Glomerular endothelial cell (primary cell): Measurements from ENCODE around the gene RNF212. TPM values are rescaled to one million over a fixed set of nuclear protein-coding genes. Genes with fewer than 3 reads are reported as not detected.

ENCODE experiments used
- DNase-seq: peaks from one replicate; pipeline ENCODE4 v3.0.0-alpha.2; 2011; ENCODE audit warnings: low read depth, low spot score; ENCODE audit errors: extremely low read depth
- total RNA-seq: library from RNA; depleted of rRNA; stranded (reverse); fragments of >200 nt; gene quantifications from 2 replicates; pipeline ENCODE4 v1.2.3, GENCODE V29; 2015

Gene RNF212
- total RNA-seq, 1 donor from 2014 or later: 4.9 TPM

DNA sequence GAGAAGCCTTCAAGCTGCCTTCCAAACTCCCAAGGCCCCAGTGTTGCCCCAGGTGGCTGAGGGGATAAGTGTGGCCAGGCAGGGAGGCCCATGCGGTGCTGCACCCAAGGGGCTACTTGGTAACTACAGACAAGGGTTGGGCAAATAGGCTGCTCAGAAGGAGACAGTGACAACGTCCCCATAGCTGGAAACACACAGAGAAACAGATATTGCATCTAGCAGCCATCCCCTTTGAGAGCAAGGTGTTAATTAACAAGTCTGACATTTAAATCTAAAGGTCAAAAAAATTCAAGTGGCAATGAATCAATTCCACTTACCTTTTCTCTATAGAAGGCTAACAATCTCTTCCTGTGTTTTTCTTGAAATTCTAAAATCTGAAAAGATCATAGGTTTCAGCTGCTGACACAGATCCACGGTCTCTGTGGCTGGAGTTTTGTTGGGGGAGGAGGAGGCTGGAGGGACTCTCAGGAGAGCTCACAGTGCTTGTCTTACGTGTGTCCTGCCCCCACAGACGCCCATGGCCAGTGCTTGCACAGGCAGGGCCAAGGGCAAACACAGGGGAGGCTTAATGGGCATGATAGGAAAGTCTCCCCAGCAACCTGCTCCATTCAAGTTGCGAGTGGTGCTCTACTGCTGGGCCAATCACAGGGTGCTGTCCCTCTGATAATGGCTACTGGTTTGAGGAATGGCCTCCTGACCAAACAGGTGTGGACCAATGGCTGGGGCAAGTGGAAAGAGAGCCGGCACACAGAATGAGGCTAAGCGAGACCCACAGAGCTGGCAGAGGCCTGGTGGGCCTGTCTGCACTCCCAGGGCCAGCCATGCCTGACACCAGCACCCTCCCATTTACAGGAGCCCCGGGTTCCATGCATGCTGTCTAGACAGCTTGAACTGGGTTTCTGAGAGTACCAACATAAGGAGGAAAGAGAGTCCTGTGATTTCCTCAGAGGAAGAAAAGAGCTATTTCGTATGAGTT is 22.6 kb downstream of the RNF212 start:
- no peak for DNase-seq

DNA sequence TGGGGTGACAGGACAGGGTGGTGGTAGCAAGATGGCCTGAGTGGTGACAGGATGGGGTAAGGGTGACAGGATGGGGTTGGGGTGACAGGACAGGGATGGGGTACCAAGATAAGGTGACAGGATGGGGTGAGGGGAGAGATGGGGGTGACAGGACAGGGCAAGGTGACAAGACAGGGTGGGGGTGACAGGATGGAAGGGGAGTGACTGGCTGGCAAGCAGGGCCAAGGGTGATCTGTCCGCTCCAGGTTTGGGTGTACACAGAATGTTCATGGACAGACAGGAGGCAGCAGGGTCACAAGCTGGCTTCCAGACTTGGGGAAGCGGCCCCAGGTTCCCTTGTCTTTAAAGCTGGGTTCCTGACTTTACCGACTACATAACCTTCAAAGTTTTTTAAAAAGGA is 23.3 kb downstream of the RNF212 start:
- no peak for DNase-seq

DNA sequence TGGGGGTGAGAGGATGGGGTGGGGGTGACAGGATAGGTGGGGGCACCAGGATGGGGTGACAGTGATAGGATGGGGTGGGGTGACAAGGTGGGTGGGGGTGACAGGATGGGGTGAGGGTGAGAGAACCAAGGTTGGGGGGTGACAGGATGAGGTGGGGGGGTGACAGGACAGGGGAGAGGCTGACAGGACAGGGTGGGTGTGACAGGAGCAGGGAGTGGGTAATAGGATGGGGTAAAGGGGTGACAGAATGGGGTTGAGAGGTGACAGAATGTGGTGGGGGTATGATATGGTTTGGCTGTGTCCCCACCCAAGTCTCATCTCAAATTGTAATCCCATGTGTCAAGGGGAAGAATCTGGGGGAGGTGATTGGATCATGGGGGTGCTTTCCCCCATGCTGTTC is 26.0 kb downstream of the RNF212 start:
- no peak for DNase-seq

DNA sequence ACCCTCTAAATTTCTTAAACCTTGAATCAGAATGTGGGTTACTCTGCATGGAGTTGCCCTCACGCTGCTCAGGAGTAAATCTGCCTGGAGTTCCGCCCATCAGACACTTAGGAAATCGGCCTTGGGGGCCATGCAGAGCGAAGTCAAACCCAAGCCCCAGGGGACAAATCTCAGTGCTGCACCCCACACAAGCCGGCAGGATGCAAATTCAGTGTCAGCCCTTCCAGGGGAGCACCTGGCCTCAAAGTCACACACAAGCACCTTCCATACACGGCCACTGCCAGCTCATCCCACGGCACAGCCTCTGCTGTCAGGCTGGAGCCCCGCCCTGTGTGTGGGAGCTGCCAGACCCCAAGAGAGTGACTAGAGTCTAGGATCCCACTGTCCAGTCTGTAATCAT is 27.4 kb downstream of the RNF212 start:
- DNase-seq: no peak

DNA sequence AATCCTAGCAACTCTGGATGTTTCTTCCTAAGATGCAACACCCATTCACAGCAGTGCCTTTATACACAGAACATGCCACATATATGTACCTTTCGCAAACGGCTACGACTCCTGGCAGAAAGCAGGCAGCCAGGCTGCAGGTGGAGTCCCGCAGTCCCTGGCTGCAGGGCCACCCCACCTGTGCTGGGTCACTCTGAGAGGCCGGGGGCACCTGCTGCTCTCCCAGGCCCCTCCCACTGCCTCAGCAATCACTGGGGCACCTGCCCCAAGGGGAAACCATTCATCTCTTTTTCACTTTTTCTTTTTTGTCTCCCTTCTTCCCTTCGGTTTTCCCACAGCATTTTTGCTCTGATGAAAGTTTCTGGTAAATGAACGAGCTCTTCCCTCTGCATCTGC is 28.0 kb downstream of the RNF212 start:
- no peak for DNase-seq

DNA sequence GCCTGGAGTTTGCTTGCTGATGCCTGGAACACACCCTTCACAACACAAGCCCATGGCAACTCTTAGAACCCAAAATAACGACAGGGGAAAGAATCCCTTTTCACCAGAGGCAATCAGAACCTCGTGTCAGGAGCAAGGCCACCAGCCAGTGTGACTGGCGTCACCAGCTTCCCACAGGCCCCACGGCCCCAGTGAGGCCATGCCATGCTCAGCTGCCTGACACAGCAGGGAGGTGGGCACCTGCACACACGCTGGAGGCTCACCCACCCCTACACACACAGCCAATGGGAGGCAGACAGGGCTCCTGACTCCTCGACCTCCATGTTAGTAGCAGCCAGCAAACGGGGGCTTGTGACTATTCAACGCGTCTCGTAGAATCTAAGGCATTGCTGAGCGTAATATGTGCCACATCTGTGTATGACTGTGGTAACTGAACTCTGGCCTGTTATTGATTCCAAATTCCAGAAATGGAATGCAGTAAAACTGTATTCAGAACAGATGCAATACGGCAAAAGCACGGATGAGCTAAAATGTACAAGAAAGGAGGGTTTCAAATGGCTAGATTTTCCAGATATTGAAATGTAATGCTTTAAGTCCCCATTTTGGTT is 28.5 kb downstream of the RNF212 start:
- no peak for DNase-seq

DNA sequence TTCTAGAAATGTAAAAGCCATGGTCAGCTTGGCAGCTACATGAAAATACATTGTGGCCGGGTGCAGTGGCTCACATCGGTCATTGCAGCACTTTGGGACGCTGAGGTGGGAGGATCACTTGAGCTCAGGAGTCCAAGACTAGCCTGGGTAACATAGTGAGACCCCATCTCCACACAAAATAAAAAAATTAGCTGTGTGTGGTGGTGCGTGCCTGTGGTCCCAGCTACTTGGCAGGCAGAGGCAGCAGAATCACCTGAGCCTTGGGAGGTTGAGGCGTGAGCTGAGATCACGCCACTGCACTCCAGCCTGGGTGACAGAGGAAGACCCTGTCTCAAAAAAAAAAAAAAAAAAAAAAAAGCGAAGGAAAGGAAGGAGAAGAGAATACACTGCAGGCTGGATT is 29.0 kb downstream of the RNF212 start:
- no peak for DNase-seq

DNA sequence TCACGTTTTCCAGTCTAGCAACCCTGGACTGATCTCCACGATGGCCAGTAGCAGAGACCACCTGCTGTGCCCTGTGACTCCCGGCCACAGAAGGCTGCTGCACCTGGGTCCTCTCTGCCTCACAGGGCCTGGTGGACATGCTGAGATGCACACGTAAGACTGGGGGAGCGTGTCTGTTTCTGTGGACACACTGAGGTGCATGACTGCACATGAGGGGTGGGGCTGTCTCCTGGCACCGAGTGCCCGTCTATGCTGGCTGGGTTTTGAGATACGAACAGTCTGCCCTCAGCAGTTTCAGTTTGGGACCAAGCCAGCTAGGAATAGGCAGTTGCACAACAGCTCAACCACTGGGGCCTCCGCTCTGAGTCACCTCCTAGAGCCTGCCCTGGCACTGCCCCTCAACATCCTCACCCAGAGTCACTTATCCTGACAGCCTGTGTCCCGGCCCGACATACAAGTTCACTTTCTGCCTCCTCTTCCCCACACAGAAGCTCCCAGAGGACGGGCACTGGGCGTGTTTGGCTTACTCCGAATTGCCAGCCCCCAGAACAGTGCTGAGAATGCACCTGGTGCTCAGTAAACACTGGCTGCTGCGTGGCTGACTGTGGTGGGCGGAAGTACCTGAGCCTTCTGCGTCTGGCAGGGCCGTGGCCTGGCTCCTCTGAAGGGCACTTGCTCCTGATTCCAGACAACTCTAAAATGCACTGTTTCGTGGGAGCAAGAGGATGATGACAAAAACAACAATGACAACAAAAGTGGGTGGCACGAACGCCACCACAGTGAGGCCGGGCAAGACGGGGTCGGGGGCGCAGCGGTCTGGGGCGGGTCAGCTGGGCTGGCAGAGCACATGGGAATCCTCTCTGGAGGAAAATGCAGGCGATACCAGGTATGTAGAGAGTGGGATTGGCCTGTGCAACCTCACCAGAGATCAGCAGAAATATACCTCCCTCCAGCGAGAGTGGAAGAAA is 30.9 kb downstream of the RNF212 start:
- no peak for DNase-seq

DNA sequence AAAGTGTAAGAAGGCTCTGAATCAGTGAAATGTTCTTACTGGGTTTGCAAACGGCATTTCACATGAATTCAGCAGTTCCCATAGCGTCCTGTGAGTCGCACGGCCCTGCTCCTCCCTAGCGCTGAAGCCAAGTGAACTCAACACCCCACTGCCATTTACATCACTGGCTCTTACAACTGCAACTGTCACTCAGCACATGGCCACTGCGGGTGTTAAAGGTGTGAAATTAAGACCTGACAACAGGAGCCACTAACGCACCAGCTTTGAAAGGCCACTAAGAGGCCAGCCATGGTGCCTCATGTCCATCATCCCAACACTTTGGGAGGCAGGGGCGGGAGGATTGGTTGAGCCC is 31.7 kb downstream of the RNF212 start:
- no peak for DNase-seq

DNA sequence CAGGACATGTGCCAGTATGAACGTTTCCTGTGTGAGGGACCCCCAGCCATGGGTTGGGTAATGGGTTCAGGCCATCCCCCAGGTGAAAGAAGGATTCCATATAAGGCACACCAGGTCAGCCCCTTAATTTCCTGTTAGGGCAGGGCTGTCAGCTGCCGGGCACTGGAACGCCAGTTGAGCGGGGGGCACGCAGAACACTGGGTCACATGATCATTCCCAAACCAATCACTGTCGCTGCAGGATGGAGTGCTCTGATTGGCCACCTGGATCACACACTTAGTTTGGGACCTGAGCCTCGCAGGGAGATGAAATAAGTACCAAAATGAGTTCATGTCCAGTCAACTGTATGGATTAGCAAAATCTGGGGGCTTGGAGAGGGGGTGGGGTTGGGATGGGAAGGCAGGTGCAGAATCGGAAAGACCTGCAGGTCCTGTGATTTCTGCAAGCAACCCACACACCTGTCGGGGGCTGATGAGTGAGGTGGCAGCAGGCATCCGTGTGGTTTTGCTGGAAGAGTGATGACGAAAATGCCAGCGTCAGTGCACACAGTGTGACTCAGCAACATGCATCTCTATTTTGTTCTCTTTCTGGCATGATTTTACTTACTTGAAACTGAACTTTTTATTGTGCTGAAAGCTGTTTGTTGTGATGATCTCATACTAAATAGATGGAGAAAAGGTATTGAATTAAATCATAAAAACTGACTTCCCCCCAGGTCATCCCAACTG is 32.2 kb downstream of the RNF212 start:
- DNase-seq: no peak

DNA sequence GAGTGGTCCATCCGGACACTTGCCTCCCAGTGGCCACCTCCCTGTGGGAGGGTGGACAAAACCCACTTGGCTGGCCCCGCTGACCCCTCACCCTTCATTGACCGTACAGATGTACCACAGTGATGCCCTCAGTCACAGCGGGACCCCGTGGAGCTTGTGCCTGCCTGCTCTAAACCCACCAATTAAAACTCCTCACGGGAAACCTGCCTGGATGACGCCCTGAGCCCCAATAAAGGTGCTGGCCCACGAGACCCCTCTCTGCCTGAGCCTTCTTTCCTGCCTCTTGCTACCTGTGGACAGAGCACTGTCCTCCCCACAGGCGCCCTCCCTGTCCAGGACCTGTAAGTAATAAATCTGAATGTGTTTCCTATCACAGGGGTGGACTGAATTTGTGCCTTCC is 32.9 kb downstream of the RNF212 start:
- no peak for DNase-seq

DNA sequence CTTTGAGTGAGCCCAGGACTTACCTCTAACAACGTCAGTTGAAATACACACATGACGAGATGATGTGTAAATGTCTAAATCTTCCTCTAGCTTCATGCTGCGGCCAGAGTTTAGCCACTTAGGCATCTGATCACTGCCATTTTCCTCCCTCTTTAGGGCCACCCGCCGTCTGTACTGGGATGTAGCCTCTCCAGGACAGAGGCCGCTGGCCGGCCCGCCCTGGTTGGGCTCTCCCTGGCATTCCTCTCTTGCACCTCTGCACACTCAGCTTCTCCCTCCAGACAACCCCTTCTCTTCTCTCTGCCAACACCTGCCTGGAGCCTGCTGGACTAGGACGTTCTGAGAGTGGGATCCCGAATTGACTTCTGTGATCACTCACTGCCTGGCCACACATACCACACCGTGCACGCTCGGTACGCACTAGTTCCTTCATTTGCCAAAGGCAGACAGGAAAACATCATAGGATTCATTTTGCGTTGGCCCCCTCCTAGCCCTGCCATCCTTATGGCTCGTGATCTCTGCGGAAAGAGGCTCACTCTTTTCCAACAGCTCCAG is 33.6 kb downstream of the RNF212 start:
- DNase-seq: no peak

DNA sequence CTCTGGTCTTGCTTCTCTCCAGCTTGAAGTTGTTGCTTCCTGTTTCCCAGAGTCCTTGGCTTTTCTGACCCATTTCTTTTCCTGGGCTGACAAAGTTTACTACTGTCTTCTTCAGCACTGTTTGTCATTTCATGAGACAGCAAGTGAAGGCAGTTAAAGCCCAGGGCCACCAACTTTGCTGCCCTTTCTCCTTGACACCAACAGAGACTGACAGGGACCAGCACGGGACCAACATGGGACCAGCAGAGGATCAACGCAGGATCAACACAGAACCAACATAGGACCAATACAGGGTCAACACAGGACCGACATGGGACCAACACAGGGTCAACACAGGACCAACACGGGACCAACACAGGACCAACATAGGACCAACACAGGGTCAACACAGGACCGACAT is 34.9 kb downstream of the RNF212 start:
- DNase-seq: no peak

DNA sequence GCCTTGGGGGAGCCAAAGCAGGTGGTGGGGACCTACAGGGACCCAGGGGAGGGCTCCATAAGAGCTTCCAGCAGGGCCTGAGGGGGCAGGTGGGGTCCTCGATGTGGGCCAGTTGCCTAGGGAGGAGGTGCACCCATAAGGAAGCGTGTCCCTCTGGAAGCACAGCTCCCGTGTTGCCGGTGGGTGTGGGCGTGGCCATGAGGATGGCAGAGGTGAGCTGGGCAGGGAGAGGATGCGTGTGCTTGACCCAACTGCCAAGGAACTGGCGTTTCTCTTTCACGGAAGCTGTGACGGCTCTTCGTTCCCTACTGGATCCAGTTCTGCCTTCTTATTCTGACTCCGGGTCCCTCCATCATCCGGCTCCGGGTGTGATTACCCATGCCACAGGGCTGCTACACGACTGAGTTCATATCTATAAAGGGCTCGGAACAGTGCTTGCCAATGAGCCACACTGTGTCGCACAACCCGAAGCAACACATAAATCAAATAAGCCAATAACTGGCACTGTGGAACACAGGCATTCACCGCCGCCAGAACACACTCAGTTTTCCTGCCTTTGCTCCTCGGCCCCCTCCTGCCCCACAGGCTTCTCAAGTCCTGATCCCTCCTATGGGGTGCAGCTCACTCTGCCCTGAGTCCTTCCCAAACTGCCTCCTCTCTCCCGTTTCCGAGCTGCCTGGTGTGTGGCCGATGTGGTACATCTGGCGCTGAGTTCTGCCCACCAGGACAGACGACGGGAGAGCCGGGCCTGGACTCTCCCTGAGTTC is 35.5 kb downstream of the RNF212 start:
- no peak for DNase-seq

DNA sequence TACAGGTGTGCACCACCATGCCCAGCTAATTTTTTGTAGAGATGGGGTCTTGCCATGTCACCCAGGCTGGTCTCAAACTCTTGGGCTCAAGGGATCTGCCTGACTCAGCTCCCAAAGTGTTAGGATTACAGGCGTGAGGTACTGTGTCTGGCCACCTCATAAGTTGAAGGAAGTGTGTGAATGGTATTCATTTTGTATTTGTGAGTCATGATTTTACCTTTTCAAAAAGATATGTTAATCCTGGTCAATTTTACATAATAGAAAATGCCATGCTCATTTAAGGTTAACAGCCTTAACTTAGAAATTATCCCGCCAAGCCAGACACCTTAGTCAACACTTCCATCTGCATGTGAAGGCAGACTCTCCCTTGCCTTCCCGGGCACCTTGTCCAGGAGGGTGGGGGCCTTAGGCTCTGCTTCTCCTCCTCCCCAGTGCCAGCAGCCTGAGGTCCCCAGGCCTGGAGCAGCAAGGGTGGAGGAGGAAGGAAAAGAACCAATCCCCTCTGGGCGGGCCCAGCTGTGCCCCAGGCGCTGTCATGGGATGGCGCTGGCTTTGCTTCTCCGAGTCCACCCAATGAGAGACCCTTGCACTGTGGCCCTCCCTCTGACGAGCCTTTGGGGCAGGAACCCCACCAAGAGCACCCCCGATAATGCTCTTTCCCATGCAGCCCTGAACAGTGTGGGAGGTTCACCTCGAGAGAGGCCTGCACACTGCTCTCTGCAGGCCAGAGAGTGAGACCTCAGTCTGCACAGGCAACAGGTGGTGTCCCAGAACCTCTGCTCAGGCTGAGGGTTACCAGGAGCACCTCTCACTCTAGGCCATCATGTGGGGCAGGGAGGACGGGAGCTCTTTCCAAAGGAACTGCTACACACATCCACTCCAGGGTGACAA is 37.3 kb downstream of the RNF212 start:
- no peak for DNase-seq

DNA sequence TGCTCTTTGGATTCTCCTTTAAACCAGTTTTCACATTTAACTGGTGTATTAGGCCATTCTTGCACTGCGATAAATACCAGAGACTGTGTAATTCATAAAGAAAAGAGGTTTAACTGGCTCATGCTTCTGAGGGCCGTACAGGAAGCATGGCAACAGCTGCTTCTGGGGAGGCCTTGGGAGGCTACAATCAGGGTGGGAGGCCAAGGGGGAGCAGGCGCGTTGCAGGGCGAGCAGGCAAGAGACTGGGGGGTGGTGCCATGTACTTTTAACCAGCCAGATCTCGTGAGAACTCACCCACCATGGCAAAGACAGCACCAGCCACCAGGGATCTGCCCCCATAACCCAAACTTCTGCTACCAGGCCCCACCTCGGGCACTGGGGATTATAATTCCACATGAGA is 38.1 kb downstream of the RNF212 start:
- DNase-seq: no peak

DNA sequence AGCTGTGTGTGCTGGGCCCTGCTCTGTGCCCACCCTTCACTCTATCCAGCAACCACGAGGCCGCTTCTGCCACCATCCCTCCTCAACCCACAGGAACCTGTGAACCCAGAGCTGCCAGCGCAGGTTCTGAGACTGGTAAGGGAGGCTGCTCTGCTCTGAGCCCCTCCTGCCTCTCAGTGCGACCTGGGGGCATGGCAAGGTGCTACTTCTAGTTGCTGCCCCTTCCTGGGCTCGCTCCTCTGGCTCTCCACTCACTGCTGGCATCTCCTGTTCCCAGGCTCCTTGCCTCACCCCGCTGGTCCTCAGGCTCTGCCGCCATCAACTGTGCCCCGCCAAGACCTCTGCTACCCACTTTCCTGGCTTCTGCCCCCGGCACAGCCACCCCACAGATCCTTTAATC is 39.3 kb downstream of the RNF212 start:
- DNase-seq: no peak

DNA sequence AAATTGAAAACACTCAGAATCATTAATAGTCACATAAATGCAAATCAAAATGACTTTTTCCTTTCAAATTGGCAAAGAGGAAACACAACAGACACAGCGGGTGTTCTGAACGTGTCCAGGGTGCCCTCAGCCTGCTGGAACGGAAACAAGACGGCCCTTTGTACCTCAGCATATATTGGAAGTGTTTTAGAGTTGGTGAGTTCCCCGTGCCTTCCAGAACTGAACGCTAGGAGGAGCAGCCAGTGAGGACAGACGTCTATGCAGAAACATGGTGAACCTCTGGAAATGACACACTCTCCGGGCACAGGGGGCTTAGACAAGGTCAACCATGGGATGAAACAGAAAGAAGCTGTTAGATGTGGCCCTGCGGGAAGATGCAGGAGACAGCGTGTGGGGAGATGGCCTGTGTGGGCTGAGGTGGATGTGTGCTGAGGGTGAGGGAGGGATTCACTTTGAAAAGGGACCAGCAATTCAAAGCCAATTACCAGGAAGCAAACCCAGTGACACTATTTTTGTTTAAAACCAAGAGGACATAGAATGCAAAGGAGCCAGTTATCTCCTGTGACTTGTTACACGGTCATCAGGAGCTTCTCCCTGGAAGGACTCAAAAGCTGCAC is 40.4 kb downstream of the RNF212 start:
- peak; percentile 14 for DNase-seq
